Neural cell (in vitro differentiated cells): ENCODE measurements around the gene MYBBP1A. TPM values are rescaled to one million over a fixed set of nuclear protein-coding genes. Genes with fewer than 3 reads are reported as not detected.

ENCODE experiments used
- H2AFZ ChIP-seq: fragments of 200-600, 300-800 bp; sonication (generic), shearing (Covaris generic); 2 replicates; pipeline ENCODE4 v1.6.0; 2014; ENCODE audit warnings: low read depth, mild to moderate bottlenecking, antibody characterized with exemption, low read length, moderate library complexity
- H3F3A ChIP-seq: fragments of 200-600 bp; shearing (Covaris generic); 2 replicates; pipeline ENCODE4 v1.6.1; 2016; ENCODE audit warnings: mild to moderate bottlenecking, moderate library complexity, mixed read lengths, antibody characterized with exemption, low read length; ENCODE audit not compliant: insufficient read depth, poor library complexity, severe bottlenecking
- H3K27ac ChIP-seq: fragments of 200-600, 300-800 bp; sonication (generic), shearing (Covaris generic); 2 replicates; pipeline ENCODE4 v1.5.1; 2014; ENCODE audit warnings: mild to moderate bottlenecking, low read length, moderate library complexity
- H3K27me3 ChIP-seq: fragments of 300-800, 200-600 bp; sonication (generic), shearing (Covaris generic); 2 replicates; pipeline ENCODE4 v1.6.0; 2014; ENCODE audit warnings: mild to moderate bottlenecking, low read depth, low read length, moderate library complexity; ENCODE audit not compliant: insufficient read depth
- H3K36me3 ChIP-seq: fragments of 300-800, 200-600 bp; sonication (generic), shearing (Covaris generic); 2 replicates; pipeline ENCODE4 v1.5.1; 2014; ENCODE audit warnings: mild to moderate bottlenecking, antibody characterized with exemption, low read length, moderate library complexity; ENCODE audit not compliant: insufficient read depth
- H3K4me2 ChIP-seq: fragments of 300-800, 200-600 bp; sonication (generic), shearing (Covaris generic); 2 replicates; pipeline ENCODE4 v1.6.0; 2014; ENCODE audit warnings: mild to moderate bottlenecking, low read length
- H3K4me3 ChIP-seq: fragments of 300-800, 200-600 bp; sonication (generic), shearing (Covaris generic); 2 replicates; pipeline ENCODE4 v1.5.1; 2014; ENCODE audit warnings: mild to moderate bottlenecking, low read length, moderate library complexity
- H3K79me2 ChIP-seq: fragments of 200-600 bp; shearing (Covaris generic); replicated peaks from 2 replicates; pipeline ENCODE4 v1.6.0; 2014; ENCODE audit warnings: mild to moderate bottlenecking, low read length, moderate library complexity; ENCODE audit not compliant: insufficient read depth
- H3K9ac ChIP-seq: fragments of 300-800, 200-600 bp; sonication (generic), shearing (Covaris generic); 2 replicates; pipeline ENCODE4 v1.6.1; 2016; ENCODE audit warnings: mild to moderate bottlenecking, low read length, mixed read lengths
- H3K9me2 ChIP-seq: fragments of 200-600 bp; shearing (Covaris generic); 2 replicates; pipeline ENCODE4 v1.6.1; 2016; ENCODE audit warnings: mild to moderate bottlenecking, low read length, mixed read lengths; ENCODE audit not compliant: insufficient read depth
- H3K9me3 ChIP-seq: fragments of 200-600, 300-800 bp; sonication (generic), shearing (Covaris generic); 2 replicates; pipeline ENCODE4 v1.6.1; 2016; ENCODE audit warnings: mild to moderate bottlenecking, mixed run types, low read length, moderate library complexity, mixed read lengths
- H4K20me1 ChIP-seq: fragments of 200-600 bp; shearing (Covaris generic); 2 replicates; pipeline ENCODE4 v1.6.1; 2016; ENCODE audit warnings: mild to moderate bottlenecking, mixed run types; ENCODE audit not compliant: insufficient read depth
- EP300 ChIP-seq: fragments of 450-650 bp; conservative IDR thresholded peaks from 2 replicates; pipeline ENCODE4 v1.6.1; 2014; ENCODE audit warnings: antibody characterized with exemption, mild to moderate bottlenecking, moderate library complexity; ENCODE audit not compliant: poor library complexity, severe bottlenecking
- EZH2 ChIP-seq: fragments of 200-600, 300-800 bp; shearing (Covaris generic), sonication (generic); IDR thresholded peaks from 2 replicates; pipeline ENCODE4 v1.6.1; 2014; ENCODE audit warnings: antibody characterized with exemption, low read length, borderline replicate concordance, mild to moderate bottlenecking; ENCODE audit not compliant: insufficient read depth, poor library complexity, severe bottlenecking
- MXI1 ChIP-seq: fragments of 450-650 bp; conservative IDR thresholded peaks from 2 replicates; pipeline ENCODE4 v1.6.1; 2014; ENCODE audit warnings: antibody characterized with exemption, mild to moderate bottlenecking; ENCODE audit not compliant: poor library complexity, severe bottlenecking
- POLR2AphosphoS5 ChIP-seq: IDR thresholded peaks from 2 replicates; pipeline ENCODE4 v1.6.1; 2012
- RAD21 ChIP-seq: fragments of 450-650 bp; conservative IDR thresholded peaks from 2 replicates; pipeline ENCODE4 v1.6.1; 2014; ENCODE audit warnings: antibody characterized with exemption, mild to moderate bottlenecking, moderate library complexity
- SMC3 ChIP-seq: fragments of 450-650 bp; conservative IDR thresholded peaks from 2 replicates; pipeline ENCODE4 v1.6.1; 2014; ENCODE audit warnings: antibody characterized with exemption, mild to moderate bottlenecking, moderate library complexity; ENCODE audit not compliant: poor library complexity
- TAF1 ChIP-seq: IDR thresholded peaks from 2 replicates; pipeline ENCODE4 v1.6.1; 2012; ENCODE audit warnings: low read depth
- polyA plus RNA-seq: library from polyadenylated mRNA; depleted of rRNA; stranded (reverse); fragments of >200 nt; gene quantifications from 2 replicates; pipeline ENCODE4 v1.2.3, GENCODE V29; 2014
- TF ChIP-seq, protein P1 (sequence below): fragments of 450-650 bp; IDR thresholded peaks from 2 replicates; pipeline ENCODE4 v1.5.1; 2014; ENCODE audit warnings: antibody characterized with exemption, mild to moderate bottlenecking, moderate library complexity; ENCODE audit not compliant: poor library complexity, severe bottlenecking
- TF ChIP-seq, protein P2 (sequence below): IDR thresholded peaks from 2 replicates; pipeline ENCODE4 v1.6.1; 2012; ENCODE audit warnings: borderline replicate concordance

MYBBP1A gene
- polyA plus RNA-seq, 1 donor from 2014 or later: 15.6 TPM

DNA sequence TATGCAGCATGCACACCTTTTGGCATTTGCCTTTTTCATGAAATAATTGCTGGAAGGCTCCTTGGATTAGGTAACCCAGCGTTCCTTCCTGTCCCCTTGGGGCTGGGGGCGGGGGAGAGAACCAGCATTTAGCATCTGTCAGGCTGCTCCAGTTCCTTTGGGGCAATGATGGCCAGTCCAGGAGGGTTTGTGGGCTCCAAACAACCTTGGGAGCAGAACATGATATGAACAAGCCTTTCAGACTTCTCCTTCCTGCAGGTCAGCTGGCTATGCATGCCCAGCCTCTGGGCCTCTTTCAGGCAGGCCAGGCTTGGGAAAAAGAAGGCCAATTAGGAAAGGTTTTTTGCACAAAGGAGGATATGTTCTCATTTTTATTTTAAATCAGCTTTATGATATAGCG, 28.0 kb upstream of the MYBBP1A start (continued):
- TF ChIP-seq EZH2: no peak

DNA sequence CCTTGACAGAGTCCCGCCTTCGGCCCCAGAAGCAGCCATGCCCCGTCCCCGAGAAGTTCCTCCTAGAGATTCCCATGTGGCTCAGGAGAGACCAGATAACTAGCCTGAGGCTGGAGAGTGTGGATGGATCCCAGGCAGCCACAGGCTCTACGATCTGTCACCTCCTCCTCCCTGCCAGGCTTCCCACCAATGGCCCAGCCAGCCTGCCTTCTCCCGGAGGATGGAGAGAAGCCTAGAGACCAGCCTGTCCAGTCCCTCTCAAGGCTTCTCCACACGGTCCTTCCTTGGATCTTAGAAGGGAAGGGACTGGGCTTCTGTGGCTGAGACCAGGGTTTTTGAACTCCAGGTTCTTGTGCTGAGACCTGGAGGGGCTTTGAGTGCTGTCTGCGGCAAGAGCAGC, 27.5 kb upstream of the MYBBP1A start:
- H4K20me1 ChIP-seq: no peaks in the 10 kb centered on the region
- no peak overlapping the region for H3K4me3 ChIP-seq
- H3K27me3 ChIP-seq: peaks cover 29% of the 10 kb centered on the region
- H3K27ac ChIP-seq: no peak overlapping the region
- no peak overlapping the region for H3K4me2 ChIP-seq
- no peaks in the 10 kb centered on the region for H3F3A ChIP-seq
- no peaks in the 10 kb centered on the region for H3K9me2 ChIP-seq
- no peak for TF ChIP-seq MXI1
- no peak for TF ChIP-seq SMC3
- TF ChIP-seq, protein P1, sequence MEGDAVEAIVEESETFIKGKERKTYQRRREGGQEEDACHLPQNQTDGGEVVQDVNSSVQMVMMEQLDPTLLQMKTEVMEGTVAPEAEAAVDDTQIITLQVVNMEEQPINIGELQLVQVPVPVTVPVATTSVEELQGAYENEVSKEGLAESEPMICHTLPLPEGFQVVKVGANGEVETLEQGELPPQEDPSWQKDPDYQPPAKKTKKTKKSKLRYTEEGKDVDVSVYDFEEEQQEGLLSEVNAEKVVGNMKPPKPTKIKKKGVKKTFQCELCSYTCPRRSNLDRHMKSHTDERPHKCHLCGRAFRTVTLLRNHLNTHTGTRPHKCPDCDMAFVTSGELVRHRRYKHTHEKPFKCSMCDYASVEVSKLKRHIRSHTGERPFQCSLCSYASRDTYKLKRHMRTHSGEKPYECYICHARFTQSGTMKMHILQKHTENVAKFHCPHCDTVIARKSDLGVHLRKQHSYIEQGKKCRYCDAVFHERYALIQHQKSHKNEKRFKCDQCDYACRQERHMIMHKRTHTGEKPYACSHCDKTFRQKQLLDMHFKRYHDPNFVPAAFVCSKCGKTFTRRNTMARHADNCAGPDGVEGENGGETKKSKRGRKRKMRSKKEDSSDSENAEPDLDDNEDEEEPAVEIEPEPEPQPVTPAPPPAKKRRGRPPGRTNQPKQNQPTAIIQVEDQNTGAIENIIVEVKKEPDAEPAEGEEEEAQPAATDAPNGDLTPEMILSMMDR: no peak
- TF ChIP-seq POLR2AphosphoS5: no peak
- no peak for TF ChIP-seq EZH2
- TF ChIP-seq, protein P2, sequence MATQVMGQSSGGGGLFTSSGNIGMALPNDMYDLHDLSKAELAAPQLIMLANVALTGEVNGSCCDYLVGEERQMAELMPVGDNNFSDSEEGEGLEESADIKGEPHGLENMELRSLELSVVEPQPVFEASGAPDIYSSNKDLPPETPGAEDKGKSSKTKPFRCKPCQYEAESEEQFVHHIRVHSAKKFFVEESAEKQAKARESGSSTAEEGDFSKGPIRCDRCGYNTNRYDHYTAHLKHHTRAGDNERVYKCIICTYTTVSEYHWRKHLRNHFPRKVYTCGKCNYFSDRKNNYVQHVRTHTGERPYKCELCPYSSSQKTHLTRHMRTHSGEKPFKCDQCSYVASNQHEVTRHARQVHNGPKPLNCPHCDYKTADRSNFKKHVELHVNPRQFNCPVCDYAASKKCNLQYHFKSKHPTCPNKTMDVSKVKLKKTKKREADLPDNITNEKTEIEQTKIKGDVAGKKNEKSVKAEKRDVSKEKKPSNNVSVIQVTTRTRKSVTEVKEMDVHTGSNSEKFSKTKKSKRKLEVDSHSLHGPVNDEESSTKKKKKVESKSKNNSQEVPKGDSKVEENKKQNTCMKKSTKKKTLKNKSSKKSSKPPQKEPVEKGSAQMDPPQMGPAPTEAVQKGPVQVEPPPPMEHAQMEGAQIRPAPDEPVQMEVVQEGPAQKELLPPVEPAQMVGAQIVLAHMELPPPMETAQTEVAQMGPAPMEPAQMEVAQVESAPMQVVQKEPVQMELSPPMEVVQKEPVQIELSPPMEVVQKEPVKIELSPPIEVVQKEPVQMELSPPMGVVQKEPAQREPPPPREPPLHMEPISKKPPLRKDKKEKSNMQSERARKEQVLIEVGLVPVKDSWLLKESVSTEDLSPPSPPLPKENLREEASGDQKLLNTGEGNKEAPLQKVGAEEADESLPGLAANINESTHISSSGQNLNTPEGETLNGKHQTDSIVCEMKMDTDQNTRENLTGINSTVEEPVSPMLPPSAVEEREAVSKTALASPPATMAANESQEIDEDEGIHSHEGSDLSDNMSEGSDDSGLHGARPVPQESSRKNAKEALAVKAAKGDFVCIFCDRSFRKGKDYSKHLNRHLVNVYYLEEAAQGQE: no peak
- no peak for TF ChIP-seq RAD21
- no peak for TF ChIP-seq EP300
- TF ChIP-seq TAF1: no peak
- H3K9me3 ChIP-seq: no peaks in the 10 kb centered on the region
- no peak overlapping the region for H3K9ac ChIP-seq
- no peak overlapping the region for H2AFZ ChIP-seq
- no peaks in the 10 kb centered on the region for H3K79me2 ChIP-seq
- no peaks in the 10 kb centered on the region for H3K36me3 ChIP-seq

DNA sequence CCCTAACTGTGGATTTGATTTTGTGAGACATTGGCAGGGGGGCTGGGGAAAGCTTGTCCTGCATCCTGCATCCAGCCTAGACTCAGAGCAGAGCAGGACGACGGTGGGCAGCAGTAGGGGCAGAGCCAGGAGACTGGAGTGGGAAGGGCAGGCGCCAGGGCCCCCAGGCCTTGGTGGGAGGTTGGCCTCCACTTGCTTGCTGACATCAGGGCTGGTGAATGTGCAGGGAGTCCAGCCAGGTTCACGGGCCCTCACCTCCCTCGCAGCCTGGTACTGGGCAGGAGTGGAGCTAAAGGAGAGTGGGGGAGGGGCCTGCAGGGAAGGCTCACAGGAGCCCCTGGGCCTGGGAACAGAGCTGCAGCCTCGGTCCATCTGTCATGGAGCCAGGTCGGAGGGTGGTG, 26.9 kb upstream of the MYBBP1A start:
- Histone ChIP-seq H3K4me2 (no peak overlapping the region), H2AFZ (no peak overlapping the region), H3K27me3 (peaks cover 29% of the 10 kb centered on the region), H3K4me3 (no peak overlapping the region), H4K20me1 (no peaks in the 10 kb centered on the region), H3K36me3 (no peaks in the 10 kb centered on the region), H3K9me2 (no peaks in the 10 kb centered on the region), H3F3A (no peaks in the 10 kb centered on the region), H3K9ac (no peak overlapping the region), H3K9me3 (no peaks in the 10 kb centered on the region), H3K27ac (no peak overlapping the region), H3K79me2 (no peaks in the 10 kb centered on the region)
- no peak for TF ChIP-seq MXI1
- TF ChIP-seq TAF1: no peak
- no peak for TF ChIP-seq EZH2
- no peak for TF ChIP-seq RAD21
- no peak for TF ChIP-seq EP300
- no peak for TF ChIP-seq SMC3
- TF ChIP-seq, protein P1: no peak
- TF ChIP-seq, protein P2: no peak
- TF ChIP-seq POLR2AphosphoS5: no peak
